Measurements from ENCODE around the gene OGFOD1. TPM values are rescaled to one million over a fixed set of nuclear protein-coding genes. Genes with fewer than 3 reads are reported as not detected.
A peak's percentile ranks its signal among the peaks of the same experiment; 100 is the strongest.

OGFOD1 gene
- total and polyA plus RNA-seq, 9 of the 15 experiments (the other 6 are each of a cell fraction or from before 2014, with no cell fraction given), result 60.4 to 134 (median 85.8) TPM

GRCh38 chr16:56451753-56452689, 667 bp downstream of the OGFOD1 start:
- Histone ChIP-seq H3K36me3 (ENCODE audit: control insufficient read depth, insufficient read depth, low read length) (peaks cover 55% of the 10 kb centered on the region), H3K4me1 (replicated peaks in 1 of 2; ENCODE audit: control insufficient read depth in 2 of 2, insufficient read depth in 2 of 2, low read length in 2 of 2) (peaks cover 0 to 16% of the 10 kb centered on the region in 2 experiments; a peak in 4 of 5 replicates), H3K27me3 (ENCODE audit: control insufficient read depth in 2 of 2, insufficient read depth in 2 of 2, low read length in 2 of 2) (no peaks in the 10 kb centered on the region), H3K9ac (ENCODE audit: insufficient read depth in 1 of 2, low read depth in 2 of 2, low read length in 2 of 2) (peak overlapping the region; percentile 93 to 94), H3K4me2 (ENCODE audit: insufficient read depth, low read length) (peak overlapping the region; percentile 95), H4K20me1 (replicated peaks; ENCODE audit: control insufficient read depth, insufficient read depth, low read length) (peaks cover 18% of the 10 kb centered on the region), H3K9me3 (replicated peaks; ENCODE audit: control insufficient read depth, insufficient read depth, low read depth, low read length) (no peaks in the 10 kb centered on the region), H3K9me1 (ENCODE audit: control insufficient read depth, insufficient read depth, low read length) (no peaks in the 10 kb centered on the region), H2AFZ (ENCODE audit: low read depth, low read length) (peak overlapping the region; percentile 92), H3K79me2 (ENCODE audit: control insufficient read depth, insufficient read depth, low read length) (peaks cover 68% of the 10 kb centered on the region), H3K27ac (ENCODE audit: extremely low read depth, low read depth, low read length) (peak overlapping the region; percentile 83), H3K4me3 (peak overlapping the region; percentile 89)
- POLR2A ChIA-PET, result interaction anchor here (0.6 to 2.9 kb wide), 15 partner anchors 8 to 255 kb away, joined by 3 to 17 read pairs (median 4); no protein-coding TSS in a partner anchor
- DNase-seq (ENCODE audit: extremely low read depth in 1 of 4, low spot score in 3 of 4) (peak; percentile 23 to 71 (median 25)), FAIRE-seq (peak; percentile 29), ATAC-seq (peak; percentile 73)
- 3% methylated on average over 29 of the region's 31 CpGs for WGBS (ENCODE audit: insufficient coverage, low coverage, missing lambda C conversion rate)
- TSS peak; percentile 63 for BruUV-seq (replicated peaks)
- CTCF ChIA-PET (ENCODE audit: low intra/inter-chr PET ratio), result no interaction called here
- in situ Hi-C loops (cut with MboI) (no loop called here), intact Hi-C loops (cut with micrococcal nuclease) (no loop called here)
- TF ChIP-seq RAD21 (CRISPR knock-in tag; conservative IDR thresholded peaks at IDR 0.05 in 1 of 2, IDR thresholded peaks at IDR 0.05 in 1 of 2), result no peak
- no peak for TF ChIP-seq ZBTB1 (CRISPR knock-in tag; IDR thresholded peaks at IDR 0.05; ENCODE audit: borderline replicate concordance, low read depth)
- no peak for TF ChIP-seq BCLAF1 (IDR thresholded peaks at IDR 0.05; ENCODE audit: borderline replicate concordance in 1 of 2, control insufficient read depth in 1 of 2, low read depth in 2 of 2, low read length in 1 of 2)
- TF ChIP-seq SMARCA4 (IDR thresholded peaks at IDR 0.05), result no peak
- 0 out of 4 replicates have a peak, but pooled peaks of 1 of the 2 experiments have one; percentile 27 for TF ChIP-seq SIN3A (IDR thresholded peaks at IDR 0.05; ENCODE audit: borderline replicate concordance in 2 of 2, control insufficient read depth in 1 of 2, low read depth in 2 of 2, low read length in 2 of 2)
- TF ChIP-seq ID3 (CRISPR knock-in tag; IDR thresholded peaks at IDR 0.05), result no peak
- 0 out of 2 replicates have a peak, but pooled peaks have one; percentile 29 for TF ChIP-seq ID3 (tag; IDR thresholded peaks at IDR 0.05)
- TF ChIP-seq SPI1 (IDR thresholded peaks at IDR 0.05; ENCODE audit: borderline replicate concordance, low read depth, low read length), result no peak
- no peak for TF ChIP-seq HMG20B (CRISPR knock-in tag; IDR thresholded peaks at IDR 0.05)
- peak in 1 of 2 experiments; percentile 40; a peak in 1 of 4 replicates for TF ChIP-seq MNT (conservative IDR thresholded peaks at IDR 0.05)
- no peak for TF ChIP-seq ETV6 (IDR thresholded peaks at IDR 0.05; ENCODE audit: borderline replicate concordance in 1 of 2, low read depth in 2 of 2, low read length in 1 of 2)
- TF ChIP-seq ETV6 (CRISPR knock-in tag; IDR thresholded peaks at IDR 0.05; ENCODE audit: borderline replicate concordance), result no peak
- TF ChIP-seq FOXK2 (conservative IDR thresholded peaks at IDR 0.05 in 1 of 2, IDR thresholded peaks at IDR 0.05 in 1 of 2; ENCODE audit: low read depth in 2 of 2), result no peak; a peak in 1 of 4 replicates
- no peak for TF ChIP-seq U2AF1 (optimal IDR thresholded peaks at IDR 0.05; ENCODE audit: low read depth, low read length)
